CD4-positive, alpha-beta T cell treated with Interleukin-17A for 1 hour (primary cell): ENCODE results near the gene RPRD1A.
A peak's percentile ranks its signal among the peaks of the same experiment; 100 is the strongest.
"Not testable (repeated sequence)": the region's sequence is repeated elsewhere in the genome, so short reads cannot be mapped to it uniquely, and the experiment has no call there.

Source experiments
- DNase-seq: peaks from one replicate; pipeline ENCODE4 v3.0.0-alpha.2; 2020

RPRD1A gene

GRCh38 chr18:36077764-36078163 is 10.4 kb upstream of the RPRD1A start:
- not testable (repeated sequence) for DNase-seq

- DNase-seq, result no peak
Measured at GRCh38 chr18:36075862-36076587, 8.7 kb upstream of the RPRD1A start.

GRCh38 chr18:36074435-36074834 is 7.1 kb upstream of the RPRD1A start:
- DNase-seq, result no peak

GRCh38 chr18:36073676-36074075 is 6.3 kb upstream of the RPRD1A start:
- DNase-seq, result no peak

- DNase-seq, result not testable (repeated sequence)
Measured at GRCh38 chr18:36072406-36072805, 5.0 kb upstream of the RPRD1A start.

GRCh38 chr18:36066686-36067054 is 689 bp downstream of the RPRD1A start:
- peak; percentile 1 for DNase-seq

GRCh38 chr18:36066001-36066400 is 1.4 kb downstream of the RPRD1A start:
- no peak for DNase-seq

GRCh38 chr18:36064809-36065079 is 2.6 kb downstream of the RPRD1A start:
- DNase-seq, result not testable (repeated sequence)

GRCh38 chr18:36064027-36064808 is 3.1 kb downstream of the RPRD1A start:
- no peak for DNase-seq

GRCh38 chr18:36058674-36059073 is 8.7 kb downstream of the RPRD1A start:
- DNase-seq, result no peak

- no peak for DNase-seq
Measured at GRCh38 chr18:36051760-36052159, 15.6 kb downstream of the RPRD1A start.

- DNase-seq, result no peak
Measured at GRCh38 chr18:36050479-36050878, 16.9 kb downstream of the RPRD1A start.

- no peak for DNase-seq
Measured at GRCh38 chr18:36047521-36047920, 19.8 kb downstream of the RPRD1A start.

- DNase-seq, result no peak
Measured at GRCh38 chr18:36046898-36047297, 20.5 kb downstream of the RPRD1A start.

- DNase-seq, result no peak
Measured at GRCh38 chr18:36045241-36045991, 21.9 kb downstream of the RPRD1A start.

- no peak for DNase-seq
Measured at GRCh38 chr18:36043153-36043552, 24.2 kb downstream of the RPRD1A start.

GRCh38 chr18:36041146-36041545 is 26.2 kb downstream of the RPRD1A start:
- DNase-seq, result no peak

- no peak for DNase-seq
Measured at GRCh38 chr18:36038102-36038663, 29.2 kb downstream of the RPRD1A start.

GRCh38 chr18:36035253-36035652 is 32.1 kb downstream of the RPRD1A start:
- no peak for DNase-seq

GRCh38 chr18:36034299-36034895 is 33.0 kb downstream of the RPRD1A start:
- DNase-seq, result no peak

GRCh38 chr18:36031903-36032302 is 35.5 kb downstream of the RPRD1A start:
- no peak for DNase-seq

- no peak for DNase-seq
Measured at GRCh38 chr18:36031407-36031806, 36.0 kb downstream of the RPRD1A start.

- no peak for DNase-seq
Measured at GRCh38 chr18:36028859-36029258, 38.5 kb downstream of the RPRD1A start.
